ENCODE measurements around the gene CAPN5. TPM values are rescaled to one million over a fixed set of nuclear protein-coding genes. Genes with fewer than 3 reads are reported as not detected.

Gene CAPN5
- total RNA-seq, 1 experiment from 2014 or later = 17.3 TPM

DNA sequence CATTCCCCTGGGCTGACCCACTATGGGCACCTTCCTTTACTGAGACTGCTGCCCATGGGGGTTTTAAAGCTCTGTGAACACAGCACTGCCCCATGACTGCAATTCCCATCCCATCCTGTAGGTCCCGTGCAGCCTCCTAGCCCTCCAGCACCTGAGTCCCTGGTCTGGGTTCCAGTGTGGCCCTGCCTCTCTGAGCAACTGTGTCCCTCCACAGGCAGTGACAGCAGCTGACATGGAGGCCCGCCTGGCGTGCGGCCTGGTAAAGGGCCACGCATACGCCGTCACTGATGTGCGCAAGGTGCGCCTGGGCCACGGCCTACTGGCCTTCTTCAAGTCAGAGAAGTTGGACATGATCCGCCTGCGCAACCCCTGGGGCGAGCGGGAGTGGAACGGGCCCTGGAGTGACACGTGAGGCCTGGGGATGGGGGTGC is 48.4 kb downstream of the CAPN5 start:
- no peaks in the 10 kb centered on the region for H3K9me3 ChIP-seq (ENCODE audit: control insufficient read depth, insufficient read depth, low read depth, low read length)
- no peak overlapping the region for H3K4me3 ChIP-seq (ENCODE audit: low read depth in 2 of 2, low read length in 2 of 2)
- ATAC-seq = peak; percentile 52; the same call in 1 of the 2 replicates
- no peak for DNase-seq (ENCODE audit: low read depth, low spot score)
- H3K27me3 ChIP-seq (ENCODE audit: control insufficient read depth, insufficient read depth, low read length) = no peaks in the 10 kb centered on the region
- no peak overlapping the region for H3K27ac ChIP-seq (ENCODE audit: low read length)
- ChIA-PET POLR2A (no interaction called here), CTCF (interaction anchor here (0.6 to 1.5 kb wide), 6 partner anchors 13 to 867 kb away, joined by 3 to 10 read pairs (median 3); partner anchors contain the start of gene MYO7A)
- intact Hi-C loops (cut with micrococcal nuclease; ENCODE audit: unreplicated experiment) (no loop called here), in situ Hi-C loops (cut with HindIII; ENCODE audit: low pct_unique_long_range_greater_than_20kb, low sequenced_read_pairs) (no loop called here)
- H3K36me3 ChIP-seq (ENCODE audit: control insufficient read depth, insufficient read depth, low read length) = no peaks in the 10 kb centered on the region
- H3K4me1 ChIP-seq (ENCODE audit: control insufficient read depth, insufficient read depth, low read length) = peaks cover 4% of the 10 kb centered on the region
- TF ChIP-seq TCF7L2 (IDR thresholded peaks at IDR 0.05; ENCODE audit: low read depth, low read length) (no peak), POLR2AphosphoS5 (IDR thresholded peaks at IDR 0.05; ENCODE audit: low read depth, low read length) (no peak), SIN3A (IDR thresholded peaks at IDR 0.05; ENCODE audit: borderline replicate concordance, insufficient read depth, low read depth, low read length) (no peak)
- TF ChIP-seq, protein P1, sequence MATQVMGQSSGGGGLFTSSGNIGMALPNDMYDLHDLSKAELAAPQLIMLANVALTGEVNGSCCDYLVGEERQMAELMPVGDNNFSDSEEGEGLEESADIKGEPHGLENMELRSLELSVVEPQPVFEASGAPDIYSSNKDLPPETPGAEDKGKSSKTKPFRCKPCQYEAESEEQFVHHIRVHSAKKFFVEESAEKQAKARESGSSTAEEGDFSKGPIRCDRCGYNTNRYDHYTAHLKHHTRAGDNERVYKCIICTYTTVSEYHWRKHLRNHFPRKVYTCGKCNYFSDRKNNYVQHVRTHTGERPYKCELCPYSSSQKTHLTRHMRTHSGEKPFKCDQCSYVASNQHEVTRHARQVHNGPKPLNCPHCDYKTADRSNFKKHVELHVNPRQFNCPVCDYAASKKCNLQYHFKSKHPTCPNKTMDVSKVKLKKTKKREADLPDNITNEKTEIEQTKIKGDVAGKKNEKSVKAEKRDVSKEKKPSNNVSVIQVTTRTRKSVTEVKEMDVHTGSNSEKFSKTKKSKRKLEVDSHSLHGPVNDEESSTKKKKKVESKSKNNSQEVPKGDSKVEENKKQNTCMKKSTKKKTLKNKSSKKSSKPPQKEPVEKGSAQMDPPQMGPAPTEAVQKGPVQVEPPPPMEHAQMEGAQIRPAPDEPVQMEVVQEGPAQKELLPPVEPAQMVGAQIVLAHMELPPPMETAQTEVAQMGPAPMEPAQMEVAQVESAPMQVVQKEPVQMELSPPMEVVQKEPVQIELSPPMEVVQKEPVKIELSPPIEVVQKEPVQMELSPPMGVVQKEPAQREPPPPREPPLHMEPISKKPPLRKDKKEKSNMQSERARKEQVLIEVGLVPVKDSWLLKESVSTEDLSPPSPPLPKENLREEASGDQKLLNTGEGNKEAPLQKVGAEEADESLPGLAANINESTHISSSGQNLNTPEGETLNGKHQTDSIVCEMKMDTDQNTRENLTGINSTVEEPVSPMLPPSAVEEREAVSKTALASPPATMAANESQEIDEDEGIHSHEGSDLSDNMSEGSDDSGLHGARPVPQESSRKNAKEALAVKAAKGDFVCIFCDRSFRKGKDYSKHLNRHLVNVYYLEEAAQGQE (IDR thresholded peaks at IDR 0.05; ENCODE audit: insufficient read depth in 1 of 2, low read depth in 2 of 2, low read length in 1 of 2) = no peak
- TF ChIP-seq, protein P2, sequence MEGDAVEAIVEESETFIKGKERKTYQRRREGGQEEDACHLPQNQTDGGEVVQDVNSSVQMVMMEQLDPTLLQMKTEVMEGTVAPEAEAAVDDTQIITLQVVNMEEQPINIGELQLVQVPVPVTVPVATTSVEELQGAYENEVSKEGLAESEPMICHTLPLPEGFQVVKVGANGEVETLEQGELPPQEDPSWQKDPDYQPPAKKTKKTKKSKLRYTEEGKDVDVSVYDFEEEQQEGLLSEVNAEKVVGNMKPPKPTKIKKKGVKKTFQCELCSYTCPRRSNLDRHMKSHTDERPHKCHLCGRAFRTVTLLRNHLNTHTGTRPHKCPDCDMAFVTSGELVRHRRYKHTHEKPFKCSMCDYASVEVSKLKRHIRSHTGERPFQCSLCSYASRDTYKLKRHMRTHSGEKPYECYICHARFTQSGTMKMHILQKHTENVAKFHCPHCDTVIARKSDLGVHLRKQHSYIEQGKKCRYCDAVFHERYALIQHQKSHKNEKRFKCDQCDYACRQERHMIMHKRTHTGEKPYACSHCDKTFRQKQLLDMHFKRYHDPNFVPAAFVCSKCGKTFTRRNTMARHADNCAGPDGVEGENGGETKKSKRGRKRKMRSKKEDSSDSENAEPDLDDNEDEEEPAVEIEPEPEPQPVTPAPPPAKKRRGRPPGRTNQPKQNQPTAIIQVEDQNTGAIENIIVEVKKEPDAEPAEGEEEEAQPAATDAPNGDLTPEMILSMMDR (IDR thresholded peaks at IDR 0.05) = no peak; the same call in 1 of the 2 replicates
- no TSS peak for BruUV-seq (replicated peaks)

DNA sequence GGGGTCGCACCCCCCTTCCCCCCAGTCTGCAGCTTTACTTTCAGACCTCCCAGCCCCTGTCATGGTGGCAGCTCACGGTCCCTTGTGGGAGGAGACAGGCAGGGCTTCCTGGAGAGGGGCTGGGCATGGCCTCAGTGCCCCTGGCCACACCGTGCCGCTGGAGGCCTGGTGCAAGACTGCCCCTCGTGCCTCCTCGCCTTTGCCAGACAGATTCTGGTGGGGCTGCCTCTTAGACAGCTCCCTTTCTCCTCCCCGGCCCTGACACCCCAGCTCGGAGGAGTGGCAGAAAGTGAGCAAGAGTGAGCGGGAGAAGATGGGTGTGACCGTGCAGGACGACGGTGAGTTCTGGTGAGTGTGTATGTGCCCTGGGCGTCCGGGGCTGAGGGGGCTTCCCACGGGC is 49.2 kb downstream of the CAPN5 start:
- BruUV-seq (replicated peaks) = no TSS peak
- no peak overlapping the region for H3K4me3 ChIP-seq (ENCODE audit: low read depth in 2 of 2, low read length in 2 of 2)
- ChIA-PET CTCF (interaction anchor here (1.1 to 1.5 kb wide), 2 partner anchors 15 to 25 kb away, joined by 3 to 5 read pairs; no protein-coding TSS in a partner anchor), POLR2A (no interaction called here)
- no peaks in the 10 kb centered on the region for H3K9me3 ChIP-seq (ENCODE audit: control insufficient read depth, insufficient read depth, low read depth, low read length)
- intact Hi-C loops (cut with micrococcal nuclease; ENCODE audit: unreplicated experiment) (no loop called here), in situ Hi-C loops (cut with HindIII; ENCODE audit: low pct_unique_long_range_greater_than_20kb, low sequenced_read_pairs) (no loop called here)
- TF ChIP-seq TCF7L2 (IDR thresholded peaks at IDR 0.05; ENCODE audit: low read depth, low read length) (no peak), SIN3A (IDR thresholded peaks at IDR 0.05; ENCODE audit: borderline replicate concordance, insufficient read depth, low read depth, low read length) (no peak), POLR2AphosphoS5 (IDR thresholded peaks at IDR 0.05; ENCODE audit: low read depth, low read length) (no peak)
- TF ChIP-seq, protein P1 (IDR thresholded peaks at IDR 0.05; ENCODE audit: insufficient read depth in 1 of 2, low read depth in 2 of 2, low read length in 1 of 2) = no peak
- TF ChIP-seq, protein P2 (IDR thresholded peaks at IDR 0.05) = no peak
- no peaks in the 10 kb centered on the region for H3K27me3 ChIP-seq (ENCODE audit: control insufficient read depth, insufficient read depth, low read length)
- no peaks in the 10 kb centered on the region for H3K36me3 ChIP-seq (ENCODE audit: control insufficient read depth, insufficient read depth, low read length)
- H3K4me1 ChIP-seq (ENCODE audit: control insufficient read depth, insufficient read depth, low read length) = no peaks in the 10 kb centered on the region
- ATAC-seq (no peak), DNase-seq (ENCODE audit: low read depth, low spot score) (no peak)
- H3K27ac ChIP-seq (ENCODE audit: low read length) = no peak overlapping the region
